BJ (cell line): ENCODE data around the gene ACADSB. TPM values are rescaled to one million over a fixed set of nuclear protein-coding genes. Genes with fewer than 3 reads are reported as not detected.

Experiments
- CTCF ChIA-PET: fragments of 350-600 bp; formaldehyde crosslinking; extraction: SDS; loops from one replicate; lab custom pipeline; 2021; ENCODE audit warnings: antibody characterized with exemption, inconsistent platforms; lab: Yijun Ruan, JAX
- POLR2A ChIA-PET: fragments of 300-600 bp; sonication (Branson Sonifier 250); formaldehyde crosslinking; extraction: SDS; loops from one replicate; lab custom pipeline; 2021; ENCODE audit warnings: antibody characterized with exemption; lab: Charles Lee
- DNase-seq: peaks from one replicate; pipeline ENCODE4 v3.0.0-alpha.2; 2011; ENCODE audit warnings: low read depth
- H3K27me3 ChIP-seq: 2 replicates; pipeline ENCODE4 v1.6.0; 2011; ENCODE audit warnings: low read length; ENCODE audit not compliant: control insufficient read depth, insufficient read depth
- H3K36me3 ChIP-seq: 2 replicates; pipeline ENCODE4 v1.5.1; 2011; ENCODE audit warnings: low read length; ENCODE audit not compliant: control insufficient read depth, insufficient read depth
- H3K4me3 ChIP-seq: 2 replicates; pipeline ENCODE4 v1.5.1; 2011; ENCODE audit warnings: low read depth, mild to moderate bottlenecking, control low read depth, low read length
- polyA plus RNA-seq: library from polyadenylated mRNA; depleted of rRNA; stranded (reverse); fragments of >200 nt; gene quantifications from 2 replicates; pipeline ENCODE4 v1.2.3, GENCODE V29; 2011
- TF ChIP-seq, protein P1 (sequence below): IDR thresholded peaks from 2 replicates; pipeline ENCODE4 v1.5.1; 2011; ENCODE audit warnings: low read depth, mild to moderate bottlenecking, control low read depth, inconsistent platforms, low read length, moderate library complexity; ENCODE audit not compliant: insufficient read depth

Gene ACADSB
- polyA plus RNA-seq, 1 experiment, result 5.2 TPM

DNA sequence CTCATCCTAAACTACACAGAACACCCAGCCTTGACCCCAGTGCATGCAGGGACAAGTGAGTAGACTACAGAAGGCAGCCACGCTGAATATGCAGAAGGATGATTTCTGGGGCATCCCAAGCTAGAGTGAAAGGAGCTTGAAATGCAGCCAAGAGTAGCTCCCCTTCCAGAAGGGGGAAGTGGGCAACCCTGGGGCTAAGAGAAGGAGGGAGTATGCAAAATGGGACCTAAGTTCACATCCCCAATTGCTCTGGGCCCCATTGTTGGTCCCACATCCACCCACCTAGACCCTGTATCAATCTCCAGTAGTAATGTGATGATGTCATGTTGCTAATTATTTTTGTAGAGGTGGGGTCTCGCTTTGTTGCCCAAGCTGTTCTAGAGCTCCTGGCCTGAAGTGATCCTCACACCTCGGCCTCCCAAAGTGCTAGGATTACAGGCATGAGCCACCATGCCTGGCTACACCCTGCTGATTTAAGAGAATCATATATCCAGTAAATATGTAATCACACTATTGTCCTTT lies 34.2 kb upstream of the ACADSB start:
- TF ChIP-seq, protein P1, sequence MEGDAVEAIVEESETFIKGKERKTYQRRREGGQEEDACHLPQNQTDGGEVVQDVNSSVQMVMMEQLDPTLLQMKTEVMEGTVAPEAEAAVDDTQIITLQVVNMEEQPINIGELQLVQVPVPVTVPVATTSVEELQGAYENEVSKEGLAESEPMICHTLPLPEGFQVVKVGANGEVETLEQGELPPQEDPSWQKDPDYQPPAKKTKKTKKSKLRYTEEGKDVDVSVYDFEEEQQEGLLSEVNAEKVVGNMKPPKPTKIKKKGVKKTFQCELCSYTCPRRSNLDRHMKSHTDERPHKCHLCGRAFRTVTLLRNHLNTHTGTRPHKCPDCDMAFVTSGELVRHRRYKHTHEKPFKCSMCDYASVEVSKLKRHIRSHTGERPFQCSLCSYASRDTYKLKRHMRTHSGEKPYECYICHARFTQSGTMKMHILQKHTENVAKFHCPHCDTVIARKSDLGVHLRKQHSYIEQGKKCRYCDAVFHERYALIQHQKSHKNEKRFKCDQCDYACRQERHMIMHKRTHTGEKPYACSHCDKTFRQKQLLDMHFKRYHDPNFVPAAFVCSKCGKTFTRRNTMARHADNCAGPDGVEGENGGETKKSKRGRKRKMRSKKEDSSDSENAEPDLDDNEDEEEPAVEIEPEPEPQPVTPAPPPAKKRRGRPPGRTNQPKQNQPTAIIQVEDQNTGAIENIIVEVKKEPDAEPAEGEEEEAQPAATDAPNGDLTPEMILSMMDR, result no peak
- CTCF ChIA-PET, result no interaction called here
- no peak for DNase-seq
- Histone ChIP-seq H3K36me3 (no peaks in the 10 kb centered on the region), H3K4me3 (no peak overlapping the region), H3K27me3 (no peaks in the 10 kb centered on the region; the same call in 1 of the 2 replicates)
- POLR2A ChIA-PET, result no interaction called here

DNA sequence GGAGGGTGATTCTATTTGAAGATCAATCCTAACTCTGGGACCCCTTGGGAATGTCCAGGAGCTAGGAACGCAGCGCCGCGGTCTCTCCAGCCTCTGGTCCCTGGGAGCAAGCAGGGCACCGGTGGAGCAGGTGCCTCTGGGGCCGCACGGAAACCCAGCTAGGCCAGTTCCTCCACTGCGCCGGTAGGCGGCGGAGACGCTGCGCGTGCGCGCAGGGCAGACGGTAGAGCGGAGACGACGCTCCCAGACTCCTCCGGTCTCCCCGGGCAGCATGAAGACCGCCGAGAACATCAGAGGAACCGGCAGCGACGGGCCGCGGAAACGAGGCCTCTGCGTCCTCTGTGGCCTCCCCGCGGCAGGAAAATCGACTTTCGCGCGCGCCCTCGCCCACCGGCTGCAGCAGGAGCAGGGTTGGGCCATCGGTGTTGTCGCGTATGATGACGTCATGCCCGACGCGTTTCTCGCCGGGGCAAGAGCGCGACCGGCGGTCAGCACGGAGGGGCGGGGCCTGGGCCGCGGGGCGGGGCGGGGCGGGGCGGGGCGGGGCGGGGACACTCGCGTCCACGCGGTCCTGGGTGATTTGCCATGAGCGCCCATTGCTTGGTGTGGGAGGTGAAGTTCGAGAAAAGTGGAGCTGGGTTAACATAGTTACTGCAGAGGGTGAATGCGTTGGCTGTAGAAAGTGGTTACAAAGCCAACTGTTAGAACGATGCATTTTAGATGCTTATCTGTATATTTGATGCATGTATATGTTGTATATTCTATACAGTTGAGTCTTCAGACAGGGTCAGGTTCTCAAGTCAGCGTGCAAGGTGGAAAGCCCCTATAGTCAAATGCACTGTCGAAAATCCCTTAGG lies 28.4 kb upstream of the ACADSB start, which contains the start of gene PSTK:
Gene PSTK (plus strand): TSS at position 193 of the 857 bp plus-strand sequence. CDS start 79 bp downstream, at position 272.
- no peaks in the 10 kb centered on the region; the same call in 1 of the 2 replicates for H3K36me3 ChIP-seq
- TF ChIP-seq, protein P1, result peak; percentile 96
- DNase-seq, result peak; percentile 44
- ChIA-PET CTCF (interaction anchor here (0.8 to 2.9 kb wide), 11 partner anchors 10 to 116 kb away, joined by 3 to 22 read pairs (median 5); partner anchors contain the start of gene C10orf88), POLR2A (no interaction called here)
- H3K27me3 ChIP-seq, result no peaks in the 10 kb centered on the region
- peak within 1 kb of the TSS; percentile 94 for H3K4me3 ChIP-seq

DNA sequence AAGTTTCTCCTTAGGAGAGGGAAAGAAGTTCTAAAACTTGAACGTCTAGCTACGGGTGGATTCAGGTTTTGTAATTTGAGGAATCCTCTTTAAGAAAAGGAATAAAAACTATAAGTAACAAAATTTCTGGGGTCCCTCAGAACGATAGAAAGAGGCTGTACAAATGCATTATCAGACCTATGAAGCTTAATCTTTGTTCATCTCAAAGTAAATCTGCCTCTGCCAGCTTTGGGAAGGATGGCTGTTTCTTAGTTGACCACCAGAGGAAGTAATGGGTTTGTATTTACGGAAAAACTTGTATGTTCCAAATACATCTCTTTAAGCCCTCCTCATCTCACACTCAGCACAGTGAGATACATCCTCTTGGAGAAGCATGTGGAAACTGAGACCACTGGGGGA lies 27.7 kb upstream of the ACADSB start:
- POLR2A ChIA-PET, result no interaction called here

DNA sequence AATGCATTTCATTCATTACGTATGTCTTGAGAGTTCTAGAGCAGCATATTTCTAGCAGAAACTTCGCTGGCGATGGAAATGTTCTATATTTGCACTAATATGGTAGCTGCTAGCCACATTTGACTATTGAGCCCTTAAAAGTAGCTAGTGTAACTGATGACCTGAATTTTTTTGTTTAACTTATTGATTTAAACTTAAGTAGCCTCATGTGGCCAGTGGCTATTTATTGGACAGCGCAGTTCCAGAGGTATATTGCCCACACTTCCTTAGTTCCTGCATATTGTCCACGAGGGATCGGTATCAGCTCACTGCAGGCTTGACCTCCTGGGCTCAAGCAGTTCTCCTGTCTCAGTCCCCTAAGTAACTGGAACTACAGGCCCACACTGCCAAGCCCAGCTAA lies 24.9 kb upstream of the ACADSB start:
- CTCF ChIA-PET, result interaction anchor here (1.2 to 1.7 kb wide), 4 partner anchors 10 to 20 kb away, joined by 3 to 5 read pairs (median 4); no protein-coding TSS in a partner anchor
- H3K4me3 ChIP-seq, result no peak overlapping the region
- TF ChIP-seq, protein P1, result no peak
- no peaks in the 10 kb centered on the region for H3K27me3 ChIP-seq
- POLR2A ChIA-PET, result no interaction called here
- H3K36me3 ChIP-seq, result no peaks in the 10 kb centered on the region; the same call in 1 of the 2 replicates
- DNase-seq, result no peak

More for the DNA sequence above, 27.7 kb upstream of the ACADSB start:
- CTCF ChIA-PET, result interaction anchor here (0.8 to 2.9 kb wide), 9 partner anchors 9 to 117 kb away, joined by 3 to 22 read pairs (median 5); partner anchors contain the start of gene C10orf88
- H3K27me3 ChIP-seq, result no peaks in the 10 kb centered on the region
- no peaks in the 10 kb centered on the region; the same call in 1 of the 2 replicates for H3K36me3 ChIP-seq
- DNase-seq, result no peak
- TF ChIP-seq, protein P1, result peak; percentile 58
- peak overlapping the region; percentile 94 for H3K4me3 ChIP-seq

DNA sequence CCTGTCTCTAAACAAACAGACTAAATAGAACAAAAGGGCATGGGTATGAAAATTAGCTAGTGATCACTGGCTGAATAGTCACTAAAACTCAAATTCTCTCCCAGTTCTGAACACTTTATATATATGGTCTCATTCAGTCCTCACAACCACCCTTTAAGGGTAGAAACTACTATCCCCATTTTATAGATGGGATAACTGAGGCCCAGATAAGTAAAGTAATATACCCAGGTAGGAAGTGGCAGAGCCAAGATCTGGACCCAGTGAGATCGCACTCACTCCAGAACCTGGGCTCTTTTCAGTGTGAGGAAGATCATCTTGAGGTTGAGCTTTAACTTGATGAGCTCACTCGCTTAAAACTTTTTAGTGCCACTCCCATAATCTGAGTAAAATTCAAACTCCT lies 24.1 kb upstream of the ACADSB start:
- no peak for DNase-seq
- ChIA-PET CTCF (interaction anchor here (1.2 kb wide), 1 partner anchor 9 kb away, joined by 3 read pairs; no protein-coding TSS in a partner anchor), POLR2A (no interaction called here)
- no peaks in the 10 kb centered on the region; the same call in 1 of the 2 replicates for H3K36me3 ChIP-seq
- TF ChIP-seq, protein P1, result no peak
- H3K4me3 ChIP-seq, result no peak overlapping the region
- no peaks in the 10 kb centered on the region for H3K27me3 ChIP-seq
